ENCODE data around the gene ZFPM1. TPM values are rescaled to one million over a fixed set of nuclear protein-coding genes. Genes with fewer than 3 reads are reported as not detected.
A peak's percentile ranks its signal among the peaks of the same experiment; 100 is the strongest.
"Not testable (repeated sequence)": the region's sequence is repeated elsewhere in the genome, so short reads cannot be mapped to it uniquely, and the experiment has no call there.

Gene ZFPM1
- total RNA-seq, 3 donors from 2014 or later, result 14.2 to 17.3 (median 15.9) TPM

GRCh38 chr16:88469615-88470395 lies 16.7 kb downstream of the ZFPM1 start:
- DNase-seq (peak; percentile 49), ATAC-seq (peak; percentile 39 to 42)
- Mint-ChIP-seq H3K36me3 (ENCODE audit: insufficient read depth) (no peaks in the 10 kb centered on the region), H3K4me1 (ENCODE audit: low read depth) (peaks cover 57% of the 10 kb centered on the region), H3K27me3 (ENCODE audit: low read depth) (no peaks in the 10 kb centered on the region), H3K9me3 (no peaks in the 10 kb centered on the region), H3K4me3 (no peak overlapping the region)

- peaks cover 51% of the 10 kb centered on the region for H3K4me1 Mint-ChIP-seq (ENCODE audit: low read depth)
- not testable (repeated sequence) for H3K9me3 Mint-ChIP-seq; H3K36me3 Mint-ChIP-seq (ENCODE audit: insufficient read depth); H3K27me3 Mint-ChIP-seq (ENCODE audit: low read depth); H3K4me3 Mint-ChIP-seq; DNase-seq; ATAC-seq
Observed at GRCh38 chr16:88470396-88470680, 17.3 kb downstream of the ZFPM1 start.

DNA sequence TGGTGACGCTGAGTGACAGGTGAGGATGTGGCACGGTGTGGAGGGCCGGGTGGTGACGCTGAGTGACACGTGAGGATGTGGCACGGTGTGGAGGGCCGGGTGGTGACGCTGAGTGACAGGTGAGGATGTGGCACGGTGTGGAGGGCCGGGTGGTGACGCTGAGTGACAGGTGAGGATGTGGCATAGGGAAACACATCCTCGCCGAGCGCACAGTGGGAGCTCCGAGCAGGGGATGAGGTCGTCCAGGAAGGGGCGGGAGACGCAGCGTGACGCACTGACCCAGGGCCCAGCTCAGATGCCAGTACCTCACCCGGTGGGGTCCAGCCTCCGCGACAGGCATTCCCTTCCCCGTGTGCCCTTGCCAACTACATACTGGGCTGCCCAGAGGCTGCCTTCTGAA lies 17.6 kb downstream of the ZFPM1 start:
- peaks cover 49% of the 10 kb centered on the region for H3K4me1 Mint-ChIP-seq (ENCODE audit: low read depth)
- not testable (repeated sequence) for H3K36me3 Mint-ChIP-seq (ENCODE audit: insufficient read depth); DNase-seq; H3K27me3 Mint-ChIP-seq (ENCODE audit: low read depth); H3K4me3 Mint-ChIP-seq; ATAC-seq; H3K9me3 Mint-ChIP-seq

- no peaks in the 10 kb centered on the region for H3K36me3 Mint-ChIP-seq (ENCODE audit: insufficient read depth)
- no peaks in the 10 kb centered on the region for H3K9me3 Mint-ChIP-seq
- H3K27me3 Mint-ChIP-seq (ENCODE audit: low read depth), result no peaks in the 10 kb centered on the region
- peaks cover 45% of the 10 kb centered on the region for H3K4me1 Mint-ChIP-seq (ENCODE audit: low read depth)
- DNase-seq, result no peak
- no peak for ATAC-seq
- H3K4me3 Mint-ChIP-seq, result no peak overlapping the region
Observed at GRCh38 chr16:88471115-88471514, 18.0 kb downstream of the ZFPM1 start.

- H3K9me3 Mint-ChIP-seq, result no peaks in the 10 kb centered on the region
- ATAC-seq (no peak), DNase-seq (no peak)
- no peaks in the 10 kb centered on the region for H3K27me3 Mint-ChIP-seq (ENCODE audit: low read depth)
- no peak overlapping the region for H3K4me3 Mint-ChIP-seq
- peaks cover 42% of the 10 kb centered on the region for H3K4me1 Mint-ChIP-seq (ENCODE audit: low read depth)
- H3K36me3 Mint-ChIP-seq (ENCODE audit: insufficient read depth), result no peaks in the 10 kb centered on the region
Observed at GRCh38 chr16:88471575-88471974, 18.5 kb downstream of the ZFPM1 start.

DNA sequence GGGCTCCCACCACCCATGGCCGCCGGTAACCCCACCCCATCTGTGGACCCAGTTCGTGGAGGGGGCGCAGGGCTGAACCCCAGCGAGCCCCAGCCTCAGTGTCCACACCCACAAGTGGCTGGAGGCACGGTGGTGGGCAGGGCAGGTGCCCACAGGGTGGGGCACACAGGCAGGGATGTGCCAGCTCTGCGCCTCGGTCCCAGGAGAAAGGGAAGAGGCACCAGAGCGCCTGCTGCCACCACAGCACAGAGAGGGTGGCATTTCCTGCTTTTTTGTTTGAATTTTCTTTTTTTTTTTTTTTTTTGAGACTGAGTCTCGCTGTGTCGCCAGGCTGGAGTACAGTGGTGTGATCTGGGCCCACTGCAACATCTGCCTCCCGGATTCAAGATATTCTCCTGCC lies 19.0 kb downstream of the ZFPM1 start:
- Mint-ChIP-seq H3K27me3 (ENCODE audit: low read depth) (no peaks in the 10 kb centered on the region), H3K4me1 (ENCODE audit: low read depth) (peaks cover 43% of the 10 kb centered on the region), H3K4me3 (no peak overlapping the region), H3K9me3 (no peaks in the 10 kb centered on the region), H3K36me3 (ENCODE audit: insufficient read depth) (no peaks in the 10 kb centered on the region)
- DNase-seq, result no peak
- no peak for ATAC-seq

- DNase-seq (no peak), ATAC-seq (no peak)
- H3K4me3 Mint-ChIP-seq, result no peak overlapping the region
- H3K9me3 Mint-ChIP-seq, result no peaks in the 10 kb centered on the region
- H3K4me1 Mint-ChIP-seq (ENCODE audit: low read depth), result peaks cover 46% of the 10 kb centered on the region
- no peaks in the 10 kb centered on the region for H3K36me3 Mint-ChIP-seq (ENCODE audit: insufficient read depth)
- H3K27me3 Mint-ChIP-seq (ENCODE audit: low read depth), result no peaks in the 10 kb centered on the region
Observed at GRCh38 chr16:88472637-88473205, 19.6 kb downstream of the ZFPM1 start.

DNA sequence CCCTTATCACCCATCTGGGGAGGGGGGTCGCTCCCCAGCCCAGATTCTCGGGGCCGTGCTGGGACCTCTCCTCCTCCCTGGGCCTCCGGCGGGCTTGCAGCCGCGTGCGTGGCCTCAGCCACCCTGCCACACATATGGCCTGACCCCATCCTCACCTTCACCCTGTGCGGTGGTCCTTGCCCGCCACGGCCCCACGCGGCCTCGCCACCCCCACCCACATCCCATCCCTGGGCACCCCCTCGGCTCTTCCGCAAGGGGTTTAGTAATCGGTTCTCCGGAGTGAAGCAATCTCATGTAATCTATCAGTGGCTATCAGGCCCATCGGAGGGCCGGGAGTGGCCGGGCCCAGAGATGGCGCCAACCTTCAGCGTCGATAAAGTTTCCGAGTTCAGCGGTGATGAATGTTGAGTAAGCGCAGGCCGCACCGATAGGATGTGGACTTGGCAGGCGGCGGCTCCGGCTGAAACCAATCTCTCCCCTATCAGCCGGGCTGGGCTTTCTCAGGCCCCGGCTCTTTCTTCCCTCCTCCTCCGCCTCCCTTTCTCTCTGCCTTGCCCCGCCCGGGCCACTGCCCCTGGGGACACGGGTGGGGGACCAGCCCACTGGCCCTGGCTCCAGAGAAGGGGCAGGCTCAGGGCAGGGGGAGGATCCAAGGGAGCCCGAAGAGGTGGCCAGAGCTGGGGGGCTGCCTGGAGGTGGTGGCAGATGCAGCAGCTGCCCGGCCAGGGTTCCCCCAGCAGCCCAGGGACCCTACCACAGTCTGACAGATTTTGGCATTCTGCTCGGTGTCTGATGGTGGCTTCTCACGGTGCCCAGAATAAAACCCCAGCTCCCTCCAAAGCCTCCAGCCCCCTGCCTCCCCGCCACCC lies 20.8 kb downstream of the ZFPM1 start:
- peaks cover 49% of the 10 kb centered on the region for H3K4me1 Mint-ChIP-seq (ENCODE audit: low read depth)
- no peak for ATAC-seq
- H3K27me3 Mint-ChIP-seq (ENCODE audit: low read depth), result no peaks in the 10 kb centered on the region
- H3K9me3 Mint-ChIP-seq, result no peaks in the 10 kb centered on the region
- H3K36me3 Mint-ChIP-seq (ENCODE audit: insufficient read depth), result no peaks in the 10 kb centered on the region
- H3K4me3 Mint-ChIP-seq, result no peak overlapping the region
- DNase-seq, result no peak

GRCh38 chr16:88475037-88475436 lies 22.0 kb downstream of the ZFPM1 start:
- ATAC-seq (no peak), DNase-seq (no peak)
- H3K36me3 Mint-ChIP-seq (ENCODE audit: insufficient read depth), result no peaks in the 10 kb centered on the region
- H3K4me1 Mint-ChIP-seq (ENCODE audit: low read depth), result peaks cover 48% of the 10 kb centered on the region
- no peak overlapping the region for H3K4me3 Mint-ChIP-seq
- no peaks in the 10 kb centered on the region for H3K27me3 Mint-ChIP-seq (ENCODE audit: low read depth)
- no peaks in the 10 kb centered on the region for H3K9me3 Mint-ChIP-seq

DNA sequence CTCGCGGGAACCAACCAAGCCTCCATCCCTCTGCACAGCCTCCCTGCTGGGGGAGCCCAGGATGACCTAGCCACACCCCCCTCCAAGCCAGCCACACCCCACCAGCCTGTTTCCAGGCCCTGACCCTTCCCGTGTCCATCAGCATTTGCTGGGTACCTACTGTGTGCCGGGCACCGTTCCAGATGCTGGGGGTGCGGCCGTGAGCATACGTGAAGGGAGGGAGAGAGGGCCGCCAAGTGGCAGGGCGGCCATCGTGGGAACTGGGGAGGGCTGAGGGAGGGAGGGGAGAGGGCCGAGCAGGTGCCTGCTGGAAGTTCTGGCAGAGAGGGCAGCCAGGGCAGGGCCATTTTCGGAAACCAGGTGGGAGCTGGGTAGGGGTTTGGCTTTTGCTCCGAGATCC lies 23.1 kb downstream of the ZFPM1 start:
- H3K9me3 Mint-ChIP-seq, result no peaks in the 10 kb centered on the region
- no peaks in the 10 kb centered on the region for H3K27me3 Mint-ChIP-seq (ENCODE audit: low read depth)
- ATAC-seq (no peak), DNase-seq (no peak)
- peaks cover 46% of the 10 kb centered on the region for H3K4me1 Mint-ChIP-seq (ENCODE audit: low read depth)
- no peak overlapping the region for H3K4me3 Mint-ChIP-seq
- H3K36me3 Mint-ChIP-seq (ENCODE audit: insufficient read depth), result no peaks in the 10 kb centered on the region

- no peaks in the 10 kb centered on the region for H3K9me3 Mint-ChIP-seq
- H3K4me1 Mint-ChIP-seq (ENCODE audit: low read depth), result peaks cover 49% of the 10 kb centered on the region
- no peaks in the 10 kb centered on the region for H3K36me3 Mint-ChIP-seq (ENCODE audit: insufficient read depth)
- ATAC-seq (no peak), DNase-seq (no peak)
- no peaks in the 10 kb centered on the region for H3K27me3 Mint-ChIP-seq (ENCODE audit: low read depth)
- peak overlapping the region; percentile 21 for H3K4me3 Mint-ChIP-seq
Observed at GRCh38 chr16:88476817-88477397, 23.8 kb downstream of the ZFPM1 start.

- peaks cover 43% of the 10 kb centered on the region for H3K4me1 Mint-ChIP-seq (ENCODE audit: low read depth)
- DNase-seq (peak; percentile 31), ATAC-seq (peak; percentile 49 to 57)
- peak overlapping the region; percentile 45 for H3K4me3 Mint-ChIP-seq
- no peaks in the 10 kb centered on the region for H3K36me3 Mint-ChIP-seq (ENCODE audit: insufficient read depth)
- H3K27me3 Mint-ChIP-seq (ENCODE audit: low read depth), result no peaks in the 10 kb centered on the region
- H3K9me3 Mint-ChIP-seq, result no peaks in the 10 kb centered on the region
Observed at GRCh38 chr16:88477631-88478519, 24.8 kb downstream of the ZFPM1 start.

GRCh38 chr16:88478889-88479792 lies 26.1 kb downstream of the ZFPM1 start:
- H3K9me3 Mint-ChIP-seq, result no peaks in the 10 kb centered on the region
- no peak for ATAC-seq
- peaks cover 46% of the 10 kb centered on the region for H3K4me1 Mint-ChIP-seq (ENCODE audit: low read depth)
- no peaks in the 10 kb centered on the region for H3K27me3 Mint-ChIP-seq (ENCODE audit: low read depth)
- no peak for DNase-seq
- no peaks in the 10 kb centered on the region for H3K36me3 Mint-ChIP-seq (ENCODE audit: insufficient read depth)
- H3K4me3 Mint-ChIP-seq, result no peak overlapping the region

Measured in activated T-cell treated with anti-CD3 and anti-CD28 coated beads, Interleukin-2, amount 50 U/mL, for 4 hours (primary cell).